Stimulated activated CD8-positive, alpha-beta memory T cell treated with anti-CD3 and anti-CD28 coated beads, Interleukin-4, amount 100 ng/mL, for 4 hours (primary cell): ENCODE data around the gene GRM7.

Experiments used
- DNase-seq, 2 donors: peaks; one replicate each; pipeline ENCODE4 v3.0.0-alpha.2; 2020; ENCODE audit warnings: low read depth in 2 of 2, low spot score in 1 of 2

GRM7 gene

GRCh38 chr3:7292362-7292761 lies 431.4 kb downstream of the GRM7 start:
- DNase-seq: no peak

GRCh38 chr3:7293286-7293685 lies 432.4 kb downstream of the GRM7 start:
- DNase-seq: no peak

GRCh38 chr3:7305561-7305960 lies 444.6 kb downstream of the GRM7 start:
- DNase-seq: no peak

- DNase-seq: no peak
Observed at GRCh38 chr3:7306901-7307300, 446.0 kb downstream of the GRM7 start.

- DNase-seq: no peak
Observed at GRCh38 chr3:7307410-7307809, 446.5 kb downstream of the GRM7 start.

GRCh38 chr3:7309641-7310102 lies 448.8 kb downstream of the GRM7 start:
- no peak for DNase-seq

- no peak for DNase-seq
Observed at GRCh38 chr3:7315037-7315436, 454.1 kb downstream of the GRM7 start.

GRCh38 chr3:7322957-7323669 lies 462.2 kb downstream of the GRM7 start:
- DNase-seq: no peak

GRCh38 chr3:7328339-7328738 lies 467.4 kb downstream of the GRM7 start:
- DNase-seq: no peak

GRCh38 chr3:7332696-7333095 lies 471.8 kb downstream of the GRM7 start:
- DNase-seq: no peak

GRCh38 chr3:7333125-7333524 lies 472.2 kb downstream of the GRM7 start:
- no peak for DNase-seq

GRCh38 chr3:7340795-7341194 lies 479.9 kb downstream of the GRM7 start:
- no peak for DNase-seq

- DNase-seq: no peak
Observed at GRCh38 chr3:7346364-7346763, 485.4 kb downstream of the GRM7 start.

- no peak for DNase-seq
Observed at GRCh38 chr3:7357101-7357500, 496.2 kb downstream of the GRM7 start.

- no peak for DNase-seq
Observed at GRCh38 chr3:7367968-7368367, 507.1 kb downstream of the GRM7 start.

GRCh38 chr3:7368597-7368996 lies 507.7 kb downstream of the GRM7 start:
- DNase-seq: no peak

- DNase-seq: no peak
Observed at GRCh38 chr3:7371693-7372572, 511.0 kb downstream of the GRM7 start.

GRCh38 chr3:7377103-7377502 lies 516.2 kb downstream of the GRM7 start:
- DNase-seq: no peak

- no peak for DNase-seq
Observed at GRCh38 chr3:7381741-7382140, 520.8 kb downstream of the GRM7 start.

GRCh38 chr3:7382293-7383010 lies 521.5 kb downstream of the GRM7 start:
- no peak for DNase-seq

GRCh38 chr3:7385635-7386034 lies 524.7 kb downstream of the GRM7 start:
- DNase-seq: no peak

GRCh38 chr3:7388026-7388425 lies 527.1 kb downstream of the GRM7 start:
- no peak for DNase-seq
